ENCODE data around the gene GAS7. TPM values are rescaled to one million over a fixed set of nuclear protein-coding genes. Genes with fewer than 3 reads are reported as not detected.

The GAS7 gene
- total RNA-seq, 2 donors from 2014 or later = 69.0 to 70.8 TPM

DNA sequence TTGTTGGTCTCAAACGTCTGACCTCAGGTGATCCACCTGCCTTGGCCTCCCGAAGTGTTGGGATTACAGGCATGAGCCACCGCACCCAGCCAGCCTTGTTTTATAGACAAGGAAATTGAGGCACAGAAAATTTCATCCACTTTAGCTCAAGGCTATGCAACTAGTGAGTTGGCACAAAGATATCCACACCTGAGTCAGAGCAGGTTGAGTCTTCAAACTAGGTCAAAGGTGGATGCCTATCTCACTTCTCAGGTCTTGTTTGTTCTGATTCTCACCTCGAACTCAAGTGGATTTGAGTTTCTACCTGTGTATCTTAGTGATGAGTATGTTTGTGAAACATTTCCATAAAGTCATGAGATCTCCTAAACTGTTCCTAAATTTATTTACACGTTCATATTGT, 35.6 kb upstream of the GAS7 start:
- H3K27me3 ChIP-seq (replicated peaks; ENCODE audit: insufficient read depth) = no peaks in the 10 kb centered on the region
- H3K27ac ChIP-seq = no peak overlapping the region
- no peaks in the 10 kb centered on the region for H3K36me3 ChIP-seq
- ATAC-seq (ENCODE audit: insufficient number of reproducible peaks, low FRiP score, low read depth) (no peak), DNase-seq (ENCODE audit: low spot score) (no peak)
- H3K9me3 ChIP-seq = no peaks in the 10 kb centered on the region
- H3K4me3 ChIP-seq = no peak overlapping the region
- no peaks in the 10 kb centered on the region for H3K4me1 ChIP-seq (ENCODE audit: control insufficient read depth in 1 of 2, low read depth in 2 of 2)
- no peak for TF ChIP-seq CTCF (IDR thresholded peaks at IDR 0.05)

GRCh38 chr17:10233161-10233560, 34.8 kb upstream of the GAS7 start:
- Histone ChIP-seq H3K9me3 (no peaks in the 10 kb centered on the region), H3K36me3 (no peaks in the 10 kb centered on the region), H3K27me3 (replicated peaks; ENCODE audit: insufficient read depth) (no peaks in the 10 kb centered on the region), H3K4me1 (ENCODE audit: control insufficient read depth in 1 of 2, low read depth in 2 of 2) (no peaks in the 10 kb centered on the region), H3K4me3 (no peak overlapping the region), H3K27ac (no peak overlapping the region)
- no peak for DNase-seq (ENCODE audit: low spot score)
- ATAC-seq (ENCODE audit: insufficient number of reproducible peaks, low FRiP score, low read depth) = no peak
- TF ChIP-seq CTCF (IDR thresholded peaks at IDR 0.05) = no peak

- Histone ChIP-seq H3K27ac (no peak overlapping the region), H3K4me1 (ENCODE audit: control insufficient read depth in 1 of 2, low read depth in 2 of 2) (no peaks in the 10 kb centered on the region), H3K4me3 (no peak overlapping the region), H3K27me3 (replicated peaks; ENCODE audit: insufficient read depth) (no peaks in the 10 kb centered on the region), H3K9me3 (no peaks in the 10 kb centered on the region), H3K36me3 (no peaks in the 10 kb centered on the region)
- no peak for DNase-seq (ENCODE audit: low spot score)
- no peak for TF ChIP-seq CTCF (IDR thresholded peaks at IDR 0.05)
- no peak for ATAC-seq (ENCODE audit: insufficient number of reproducible peaks, low FRiP score, low read depth)
Observed at GRCh38 chr17:10229181-10229580, 30.8 kb upstream of the GAS7 start.

- no peaks in the 10 kb centered on the region for H3K9me3 ChIP-seq
- DNase-seq (ENCODE audit: low spot score) = no peak
- no peak overlapping the region for H3K27ac ChIP-seq
- TF ChIP-seq CTCF (IDR thresholded peaks at IDR 0.05) = peak; percentile 48
- no peaks in the 10 kb centered on the region for H3K4me1 ChIP-seq (ENCODE audit: control insufficient read depth in 1 of 2, low read depth in 2 of 2)
- no peaks in the 10 kb centered on the region for H3K36me3 ChIP-seq
- no peak for ATAC-seq (ENCODE audit: insufficient number of reproducible peaks, low FRiP score, low read depth)
- H3K4me3 ChIP-seq = no peak overlapping the region
- H3K27me3 ChIP-seq (replicated peaks; ENCODE audit: insufficient read depth) = no peaks in the 10 kb centered on the region
Observed at GRCh38 chr17:10226930-10227695, 28.7 kb upstream of the GAS7 start.

- Histone ChIP-seq H3K4me3 (no peak overlapping the region), H3K4me1 (ENCODE audit: control insufficient read depth in 1 of 2, low read depth in 2 of 2) (no peaks in the 10 kb centered on the region), H3K27ac (no peak overlapping the region), H3K36me3 (no peaks in the 10 kb centered on the region), H3K9me3 (no peaks in the 10 kb centered on the region), H3K27me3 (replicated peaks; ENCODE audit: insufficient read depth) (no peaks in the 10 kb centered on the region)
- no peak for TF ChIP-seq CTCF (IDR thresholded peaks at IDR 0.05)
- ATAC-seq (ENCODE audit: insufficient number of reproducible peaks, low FRiP score, low read depth) (no peak), DNase-seq (ENCODE audit: low spot score) (no peak)
Observed at GRCh38 chr17:10224582-10225195, 26.3 kb upstream of the GAS7 start.

Data from thoracic aorta (tissue), 2 donors.